ENCODE data around the gene WAPL. TPM values are rescaled to one million over a fixed set of nuclear protein-coding genes. Genes with fewer than 3 reads are reported as not detected.

Gene WAPL
- total RNA-seq, 2 donors from 2014 or later = 42.9 to 43.0 TPM

- Mint-ChIP-seq H3K27me3 (no peaks in the 10 kb centered on the region), H3K4me1 (peaks cover 27% of the 10 kb centered on the region), H3K4me3 (no peak overlapping the region), H3K27ac (no peak overlapping the region), H3K36me3 (ENCODE audit: low read depth) (peaks cover 6% of the 10 kb centered on the region)
- DNase-seq (no peak), ATAC-seq (no peak)
- H3K9me3 ChIP-seq (ENCODE audit: control insufficient read depth, low read length, poor library complexity, severe bottlenecking) = no peaks in the 10 kb centered on the region
Observed at GRCh38 chr10:86483664-86484063, 37.9 kb downstream of the WAPL start.

GRCh38 chr10:86481761-86482160, 39.8 kb downstream of the WAPL start:
- Mint-ChIP-seq H3K4me3 (no peak overlapping the region), H3K27me3 (no peaks in the 10 kb centered on the region), H3K27ac (no peak overlapping the region), H3K36me3 (ENCODE audit: low read depth) (peaks cover 2% of the 10 kb centered on the region), H3K4me1 (peaks cover 15% of the 10 kb centered on the region)
- DNase-seq (no peak), ATAC-seq (no peak)
- H3K9me3 ChIP-seq (ENCODE audit: control insufficient read depth, low read length, poor library complexity, severe bottlenecking) = no peaks in the 10 kb centered on the region

GRCh38 chr10:86480571-86480970, 41.0 kb downstream of the WAPL start:
- Mint-ChIP-seq H3K4me3 (no peak overlapping the region), H3K4me1 (peaks cover 12% of the 10 kb centered on the region), H3K27me3 (no peaks in the 10 kb centered on the region), H3K36me3 (ENCODE audit: low read depth) (peaks cover 2% of the 10 kb centered on the region), H3K27ac (no peak overlapping the region)
- ATAC-seq = no peak
- DNase-seq = no peak
- H3K9me3 ChIP-seq (ENCODE audit: control insufficient read depth, low read length, poor library complexity, severe bottlenecking) = no peaks in the 10 kb centered on the region

GRCh38 chr10:86472061-86472460, 49.5 kb downstream of the WAPL start:
- Mint-ChIP-seq H3K36me3 (ENCODE audit: low read depth) (peaks cover 3% of the 10 kb centered on the region), H3K27me3 (no peaks in the 10 kb centered on the region), H3K27ac (no peak overlapping the region), H3K4me1 (peaks cover 6% of the 10 kb centered on the region), H3K4me3 (no peak overlapping the region)
- DNase-seq (no peak), ATAC-seq (no peak)
- H3K9me3 ChIP-seq (ENCODE audit: control insufficient read depth, low read length, poor library complexity, severe bottlenecking) = no peaks in the 10 kb centered on the region

GRCh38 chr10:86461963-86462804, 59.4 kb downstream of the WAPL start:
- Mint-ChIP-seq H3K36me3 (ENCODE audit: low read depth) (peaks cover 9% of the 10 kb centered on the region), H3K4me1 (no peaks in the 10 kb centered on the region), H3K27ac (peak overlapping the region; percentile 29), H3K27me3 (no peaks in the 10 kb centered on the region), H3K4me3 (no peak overlapping the region)
- H3K9me3 ChIP-seq (ENCODE audit: control insufficient read depth, low read length, poor library complexity, severe bottlenecking) = no peaks in the 10 kb centered on the region
- ATAC-seq = no peak
- DNase-seq = no peak

- peaks cover 4% of the 10 kb centered on the region for H3K36me3 Mint-ChIP-seq (ENCODE audit: low read depth)
- peaks cover 17% of the 10 kb centered on the region for H3K4me1 Mint-ChIP-seq
- no peaks in the 10 kb centered on the region for H3K9me3 ChIP-seq (ENCODE audit: control insufficient read depth, low read length, poor library complexity, severe bottlenecking)
- no peak overlapping the region for H3K4me3 Mint-ChIP-seq
- ATAC-seq (no peak), DNase-seq (no peak)
- H3K27me3 Mint-ChIP-seq = no peaks in the 10 kb centered on the region
- H3K27ac Mint-ChIP-seq = no peak overlapping the region
Observed at GRCh38 chr10:86451604-86451960, 70.0 kb downstream of the WAPL start.

- H3K4me3 Mint-ChIP-seq = no peak overlapping the region
- H3K36me3 Mint-ChIP-seq (ENCODE audit: low read depth) = peaks cover 4% of the 10 kb centered on the region
- H3K9me3 ChIP-seq (ENCODE audit: control insufficient read depth, low read length, poor library complexity, severe bottlenecking) = no peaks in the 10 kb centered on the region
- peaks cover 17% of the 10 kb centered on the region for H3K4me1 Mint-ChIP-seq
- ATAC-seq (no peak), DNase-seq (no peak)
- H3K27me3 Mint-ChIP-seq = no peaks in the 10 kb centered on the region
- no peak overlapping the region for H3K27ac Mint-ChIP-seq
Observed at GRCh38 chr10:86450806-86451603, 70.6 kb downstream of the WAPL start.

GRCh38 chr10:86449926-86450558, 71.5 kb downstream of the WAPL start:
- Mint-ChIP-seq H3K4me3 (no peak overlapping the region), H3K36me3 (ENCODE audit: low read depth) (peaks cover 4% of the 10 kb centered on the region), H3K27me3 (no peaks in the 10 kb centered on the region), H3K27ac (no peak overlapping the region), H3K4me1 (peaks cover 17% of the 10 kb centered on the region)
- H3K9me3 ChIP-seq (ENCODE audit: control insufficient read depth, low read length, poor library complexity, severe bottlenecking) = no peaks in the 10 kb centered on the region
- DNase-seq (no peak), ATAC-seq (no peak)

- peaks cover 6% of the 10 kb centered on the region for H3K36me3 Mint-ChIP-seq (ENCODE audit: low read depth)
- H3K4me1 Mint-ChIP-seq = peaks cover 19% of the 10 kb centered on the region
- no peaks in the 10 kb centered on the region for H3K27me3 Mint-ChIP-seq
- ATAC-seq = no peak
- no peak overlapping the region for H3K4me3 Mint-ChIP-seq
- H3K9me3 ChIP-seq (ENCODE audit: control insufficient read depth, low read length, poor library complexity, severe bottlenecking) = no peaks in the 10 kb centered on the region
- H3K27ac Mint-ChIP-seq = peak overlapping the region; percentile 75
- DNase-seq = no peak
Observed at GRCh38 chr10:86447432-86447831, 74.2 kb downstream of the WAPL start.

- Mint-ChIP-seq H3K4me1 (peaks cover 19% of the 10 kb centered on the region), H3K27ac (peak overlapping the region; percentile 75), H3K4me3 (no peak overlapping the region), H3K36me3 (ENCODE audit: low read depth) (peaks cover 6% of the 10 kb centered on the region), H3K27me3 (no peaks in the 10 kb centered on the region)
- no peaks in the 10 kb centered on the region for H3K9me3 ChIP-seq (ENCODE audit: control insufficient read depth, low read length, poor library complexity, severe bottlenecking)
- ATAC-seq (no peak), DNase-seq (no peak)
Observed at GRCh38 chr10:86446987-86447386, 74.6 kb downstream of the WAPL start.

GRCh38 chr10:86446440-86446839, 75.2 kb downstream of the WAPL start:
- peaks cover 6% of the 10 kb centered on the region for H3K36me3 Mint-ChIP-seq (ENCODE audit: low read depth)
- H3K27ac Mint-ChIP-seq = peak overlapping the region; percentile 67
- peaks cover 19% of the 10 kb centered on the region for H3K4me1 Mint-ChIP-seq
- no peaks in the 10 kb centered on the region for H3K9me3 ChIP-seq (ENCODE audit: control insufficient read depth, low read length, poor library complexity, severe bottlenecking)
- no peak overlapping the region for H3K4me3 Mint-ChIP-seq
- ATAC-seq (no peak), DNase-seq (no peak)
- no peaks in the 10 kb centered on the region for H3K27me3 Mint-ChIP-seq

- Mint-ChIP-seq H3K36me3 (ENCODE audit: low read depth) (peaks cover 5% of the 10 kb centered on the region), H3K27me3 (no peaks in the 10 kb centered on the region), H3K4me1 (peaks cover 20% of the 10 kb centered on the region), H3K4me3 (no peak overlapping the region), H3K27ac (peak overlapping the region; percentile 11)
- ATAC-seq = no peak
- H3K9me3 ChIP-seq (ENCODE audit: control insufficient read depth, low read length, poor library complexity, severe bottlenecking) = no peaks in the 10 kb centered on the region
- no peak for DNase-seq
Observed at GRCh38 chr10:86443936-86444335, 77.7 kb downstream of the WAPL start.

- Mint-ChIP-seq H3K4me1 (peaks cover 20% of the 10 kb centered on the region), H3K27ac (peak overlapping the region; percentile 11), H3K27me3 (no peaks in the 10 kb centered on the region), H3K36me3 (ENCODE audit: low read depth) (peaks cover 5% of the 10 kb centered on the region), H3K4me3 (no peak overlapping the region)
- H3K9me3 ChIP-seq (ENCODE audit: control insufficient read depth, low read length, poor library complexity, severe bottlenecking) = no peaks in the 10 kb centered on the region
- ATAC-seq (no peak), DNase-seq (no peak)
Observed at GRCh38 chr10:86443069-86443468, 78.5 kb downstream of the WAPL start.

Measured in T-helper 17 cell (primary cell).